Cardiac muscle cell (in vitro differentiated cells and primary cell): Measurements from ENCODE around the gene PPIL6. TPM values are rescaled to one million over a fixed set of nuclear protein-coding genes. Genes with fewer than 3 reads are reported as not detected.

Source experiments
- DNase-seq, 2 donors: peaks; one replicate each; pipeline versions ENCODE4 v3.0.0 to v3.0.0-alpha.2; 2010 to 2017; ENCODE audit warnings: low read depth in 1 of 2, low spot score in 1 of 2
- H3K27ac ChIP-seq: fragments of 200-600 bp; sonication (generic); 2 replicates; pipeline ENCODE4 v1.5.1; 2016
- H3K27me3 ChIP-seq: fragments of 200-600 bp; sonication (generic); 2 replicates; pipeline ENCODE4 v1.6.0; 2016; ENCODE audit warnings: control low read depth
- H3K36me3 ChIP-seq: fragments of 200-600 bp; sonication (generic); 2 replicates; pipeline ENCODE4 v1.5.1; 2016; ENCODE audit warnings: control low read depth
- H3K4me1 ChIP-seq: fragments of 200-600 bp; sonication (generic); 2 replicates; pipeline ENCODE4 v1.8.1; 2017; ENCODE audit warnings: low read depth, mild to moderate bottlenecking, mixed run types
- H3K4me3 ChIP-seq: fragments of 200-600 bp; sonication (generic); 2 replicates; pipeline ENCODE4 v1.5.1; 2016; ENCODE audit warnings: mild to moderate bottlenecking
- H3K9me3 ChIP-seq: fragments of 200-600 bp; sonication (generic); 2 replicates; pipeline ENCODE4 v1.5.1; 2017; ENCODE audit warnings: low read depth, mild to moderate bottlenecking, control low read depth
- polyA plus RNA-seq: library from polyadenylated mRNA; unstranded; fragments of >200 nt; fragmentation: Nextera tagmentation; extraction: Ambion mirVana; gene quantifications from 2 replicates; pipeline ENCODE4 v1.2.1, GENCODE V29; 2016
- total RNA-seq: library from RNA; depleted of rRNA; stranded (reverse); fragments of >200 nt; gene quantifications from 2 replicates; pipeline ENCODE4 v1.2.3, GENCODE V29; 2016
- TF ChIP-seq, protein P1 (sequence below): IDR thresholded peaks from 2 replicates; pipeline ENCODE4 v1.5.1; 2012; ENCODE audit warnings: low read depth, mild to moderate bottlenecking, low read length

Gene PPIL6
- total and polyA plus RNA-seq, 2 experiments from 2014 or later: 7.3 to 8.7 TPM

DNA sequence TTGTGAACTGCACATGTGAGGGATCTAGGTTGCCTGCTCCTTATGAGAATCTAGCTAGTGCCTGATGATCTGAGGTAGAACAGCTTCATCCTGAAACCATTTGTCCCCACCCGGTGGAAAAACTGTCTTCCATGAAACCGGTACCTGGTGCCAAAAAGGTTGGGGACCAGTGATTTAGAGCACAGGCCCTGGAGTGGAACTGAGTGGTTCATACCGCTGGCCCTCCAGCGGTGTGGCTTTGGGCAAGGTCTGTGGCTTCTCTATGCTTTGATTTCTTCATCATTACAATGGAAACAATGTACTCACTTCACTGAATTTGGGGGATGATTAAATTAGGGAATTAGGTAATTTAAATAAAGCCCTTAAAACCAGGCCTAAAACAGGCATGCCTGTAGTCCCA is 94.4 kb downstream of the PPIL6 start:
- Histone ChIP-seq H3K4me1 (peaks cover 6% of the 10 kb centered on the region), H3K27me3 (no peaks in the 10 kb centered on the region), H3K9me3 (no peaks in the 10 kb centered on the region), H3K36me3 (no peaks in the 10 kb centered on the region), H3K4me3 (no peak overlapping the region), H3K27ac (no peak overlapping the region)
- TF ChIP-seq, protein P1, sequence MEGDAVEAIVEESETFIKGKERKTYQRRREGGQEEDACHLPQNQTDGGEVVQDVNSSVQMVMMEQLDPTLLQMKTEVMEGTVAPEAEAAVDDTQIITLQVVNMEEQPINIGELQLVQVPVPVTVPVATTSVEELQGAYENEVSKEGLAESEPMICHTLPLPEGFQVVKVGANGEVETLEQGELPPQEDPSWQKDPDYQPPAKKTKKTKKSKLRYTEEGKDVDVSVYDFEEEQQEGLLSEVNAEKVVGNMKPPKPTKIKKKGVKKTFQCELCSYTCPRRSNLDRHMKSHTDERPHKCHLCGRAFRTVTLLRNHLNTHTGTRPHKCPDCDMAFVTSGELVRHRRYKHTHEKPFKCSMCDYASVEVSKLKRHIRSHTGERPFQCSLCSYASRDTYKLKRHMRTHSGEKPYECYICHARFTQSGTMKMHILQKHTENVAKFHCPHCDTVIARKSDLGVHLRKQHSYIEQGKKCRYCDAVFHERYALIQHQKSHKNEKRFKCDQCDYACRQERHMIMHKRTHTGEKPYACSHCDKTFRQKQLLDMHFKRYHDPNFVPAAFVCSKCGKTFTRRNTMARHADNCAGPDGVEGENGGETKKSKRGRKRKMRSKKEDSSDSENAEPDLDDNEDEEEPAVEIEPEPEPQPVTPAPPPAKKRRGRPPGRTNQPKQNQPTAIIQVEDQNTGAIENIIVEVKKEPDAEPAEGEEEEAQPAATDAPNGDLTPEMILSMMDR: no peak
- no peak for DNase-seq

DNA sequence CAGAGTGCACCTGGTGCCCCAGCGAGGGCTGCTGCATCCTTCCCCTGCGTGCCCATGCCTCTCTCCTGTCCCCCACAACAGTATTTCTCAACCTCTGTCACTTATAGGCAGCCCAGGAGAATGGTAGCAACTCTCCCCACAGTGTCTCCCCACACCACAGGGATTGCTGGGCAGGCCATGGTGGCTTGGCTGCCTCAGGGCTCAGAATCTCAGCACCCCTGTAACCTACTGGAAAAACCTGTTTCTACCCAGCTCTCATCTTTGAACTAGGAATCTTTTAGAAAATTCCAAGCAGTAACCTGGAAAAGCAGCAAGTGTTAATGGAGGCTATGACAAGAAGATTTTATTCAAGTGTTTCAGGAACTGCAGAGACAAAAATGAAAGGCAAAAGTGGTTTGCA is 96.2 kb downstream of the PPIL6 start:
- TF ChIP-seq, protein P1: no peak
- H3K36me3 ChIP-seq: no peaks in the 10 kb centered on the region
- peaks cover 12% of the 10 kb centered on the region for H3K4me1 ChIP-seq
- no peak for DNase-seq
- no peaks in the 10 kb centered on the region for H3K27me3 ChIP-seq
- no peak overlapping the region for H3K27ac ChIP-seq
- no peaks in the 10 kb centered on the region for H3K9me3 ChIP-seq
- H3K4me3 ChIP-seq: no peak overlapping the region

DNA sequence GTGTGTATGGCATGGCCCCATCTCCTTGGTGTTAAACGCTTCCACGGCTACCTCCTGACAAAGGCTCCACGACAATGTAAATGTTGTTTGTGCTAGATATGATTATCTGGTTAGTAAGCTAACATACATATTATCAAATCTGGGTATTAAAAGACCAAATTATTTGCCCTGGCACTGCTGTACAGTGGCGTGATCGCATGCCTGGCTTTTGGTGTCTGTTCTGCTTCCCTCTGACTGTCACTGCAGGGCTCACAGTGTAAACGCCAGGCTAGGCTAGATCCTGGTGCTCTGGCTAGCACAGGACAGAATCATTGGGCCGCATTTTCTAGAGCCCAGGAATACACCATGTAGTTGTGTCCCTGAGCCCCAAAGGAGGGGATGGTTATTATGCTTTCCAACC is 96.9 kb downstream of the PPIL6 start:
- peaks cover 12% of the 10 kb centered on the region for H3K4me1 ChIP-seq
- H3K27ac ChIP-seq: no peak overlapping the region
- DNase-seq: no peak
- no peaks in the 10 kb centered on the region for H3K9me3 ChIP-seq
- H3K36me3 ChIP-seq: no peaks in the 10 kb centered on the region
- TF ChIP-seq, protein P1: no peak
- no peak overlapping the region for H3K4me3 ChIP-seq
- no peaks in the 10 kb centered on the region for H3K27me3 ChIP-seq

DNA sequence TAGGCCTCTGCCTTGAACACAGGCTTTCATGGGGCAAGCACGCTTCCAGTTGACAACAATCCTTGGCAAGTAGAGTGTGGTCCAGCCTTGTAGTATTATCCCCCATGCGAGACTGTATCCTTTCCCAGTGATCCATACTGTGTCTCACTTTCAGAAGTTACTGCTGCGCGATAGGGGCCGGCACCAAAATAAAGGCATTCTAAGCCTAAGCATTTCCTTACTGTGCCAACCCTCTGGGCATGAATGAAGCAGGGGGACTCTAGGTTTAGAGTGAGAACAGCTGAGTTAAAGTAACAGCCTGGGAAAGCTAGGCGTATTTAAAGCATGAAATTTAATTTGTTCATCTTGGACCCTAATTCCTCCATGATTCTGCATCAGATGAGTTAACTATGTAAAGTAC is 97.5 kb downstream of the PPIL6 start:
- peaks cover 12% of the 10 kb centered on the region for H3K4me1 ChIP-seq
- H3K36me3 ChIP-seq: no peaks in the 10 kb centered on the region
- DNase-seq: no peak
- H3K9me3 ChIP-seq: no peaks in the 10 kb centered on the region
- H3K4me3 ChIP-seq: no peak overlapping the region
- TF ChIP-seq, protein P1: no peak
- H3K27ac ChIP-seq: no peak overlapping the region
- H3K27me3 ChIP-seq: no peaks in the 10 kb centered on the region

DNA sequence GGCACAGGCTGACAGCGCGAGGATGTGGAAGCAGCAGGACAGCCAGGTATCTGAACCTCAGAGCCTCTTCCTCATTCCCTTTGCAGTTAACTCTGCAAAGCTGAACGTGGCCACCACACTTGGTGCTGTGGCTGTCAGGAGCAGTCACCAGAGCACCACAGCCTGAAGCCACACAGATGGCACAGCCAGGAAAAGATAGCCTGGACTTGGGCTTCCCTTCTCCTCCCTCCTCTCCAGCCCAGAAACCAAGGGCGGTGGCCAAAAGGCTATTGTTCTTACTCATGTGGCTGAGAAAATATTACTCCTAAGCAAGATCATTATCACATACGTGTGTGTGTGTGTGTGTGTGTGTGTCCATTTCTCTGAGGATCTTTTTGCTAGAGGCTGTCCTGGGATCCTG is 97.9 kb downstream of the PPIL6 start:
- H3K27me3 ChIP-seq: no peaks in the 10 kb centered on the region

More for the DNA sequence above, 97.9 kb downstream of the PPIL6 start:
- no peak for DNase-seq
- H3K27ac ChIP-seq: no peak overlapping the region
- no peaks in the 10 kb centered on the region for H3K9me3 ChIP-seq
- no peaks in the 10 kb centered on the region for H3K36me3 ChIP-seq
- peaks cover 12% of the 10 kb centered on the region for H3K4me1 ChIP-seq
- H3K4me3 ChIP-seq: no peak overlapping the region
- TF ChIP-seq, protein P1: no peak
